HG03565 (cell line): ENCODE measurements around the gene GRIK4.
"Not testable (repeated sequence)": the region's sequence is repeated elsewhere in the genome, so short reads cannot be mapped to it uniquely, and the experiment has no call there.

Experiments used
- ATAC-seq: cut with Tn5 transposase; IDR thresholded peaks from one replicate; pipeline ENCODE4 v1.9.1; 2021; ENCODE audit warnings: mild to moderate bottlenecking, moderate library complexity; ENCODE audit not compliant: unreplicated experiment

Gene GRIK4

GRCh38 chr11:120971825-120972224, 460.3 kb downstream of the GRIK4 start:
- ATAC-seq: no peak

- no peak for ATAC-seq
These were observed 461.1 kb downstream of the GRIK4 start for GRCh38 chr11:120972621-120973020.

- ATAC-seq: no peak
These were observed 462.0 kb downstream of the GRIK4 start for GRCh38 chr11:120973501-120973900.

GRCh38 chr11:120974466-120974865, 462.9 kb downstream of the GRIK4 start:
- no peak for ATAC-seq

- ATAC-seq: no peak
These were observed 463.4 kb downstream of the GRIK4 start for GRCh38 chr11:120974965-120975364.

- ATAC-seq: no peak
These were observed 466.0 kb downstream of the GRIK4 start for GRCh38 chr11:120977266-120978137.

- ATAC-seq: no peak
These were observed 467.2 kb downstream of the GRIK4 start for GRCh38 chr11:120978701-120979100.

- ATAC-seq: no peak
These were observed 474.4 kb downstream of the GRIK4 start for GRCh38 chr11:120985718-120986569.

- ATAC-seq: no peak
These were observed 477.1 kb downstream of the GRIK4 start for GRCh38 chr11:120988603-120989002.

GRCh38 chr11:120991830-120992686, 480.5 kb downstream of the GRIK4 start:
- ATAC-seq: no peak

- ATAC-seq: no peak
These were observed 482.7 kb downstream of the GRIK4 start for GRCh38 chr11:120994091-120994859.

GRCh38 chr11:120995184-120995583, 483.6 kb downstream of the GRIK4 start:
- no peak for ATAC-seq

- ATAC-seq: no peak
These were observed 485.4 kb downstream of the GRIK4 start for GRCh38 chr11:120996973-120997372.

GRCh38 chr11:120998581-120998980, 487.0 kb downstream of the GRIK4 start:
- no peak for ATAC-seq

GRCh38 chr11:121004206-121004840, 492.8 kb downstream of the GRIK4 start:
- ATAC-seq: no peak

- ATAC-seq: no peak
These were observed 495.4 kb downstream of the GRIK4 start for GRCh38 chr11:121006922-121007321.

- no peak for ATAC-seq
These were observed 497.0 kb downstream of the GRIK4 start for GRCh38 chr11:121008551-121008950.

- no peak for ATAC-seq
These were observed 500.5 kb downstream of the GRIK4 start for GRCh38 chr11:121012091-121012490.

GRCh38 chr11:121018746-121019145, 507.2 kb downstream of the GRIK4 start:
- no peak for ATAC-seq

- not testable (repeated sequence) for ATAC-seq
These were observed 510.2 kb downstream of the GRIK4 start for GRCh38 chr11:121021718-121022117.
